BJ (cell line): ENCODE data around the gene TBC1D32. TPM values are rescaled to one million over a fixed set of nuclear protein-coding genes. Genes with fewer than 3 reads are reported as not detected.

Experiments used
- CTCF ChIA-PET: fragments of 350-600 bp; formaldehyde crosslinking; extraction: SDS; loops from one replicate; lab custom pipeline; 2021; ENCODE audit warnings: antibody characterized with exemption, inconsistent platforms; lab: Yijun Ruan, JAX
- POLR2A ChIA-PET: fragments of 300-600 bp; sonication (Branson Sonifier 250); formaldehyde crosslinking; extraction: SDS; loops from one replicate; lab custom pipeline; 2021; ENCODE audit warnings: antibody characterized with exemption; lab: Charles Lee
- DNase-seq: peaks from one replicate; pipeline ENCODE4 v3.0.0-alpha.2; 2011; ENCODE audit warnings: low read depth
- H3K27me3 ChIP-seq: 2 replicates; pipeline ENCODE4 v1.6.0; 2011; ENCODE audit warnings: low read length; ENCODE audit not compliant: control insufficient read depth, insufficient read depth
- H3K36me3 ChIP-seq: 2 replicates; pipeline ENCODE4 v1.5.1; 2011; ENCODE audit warnings: low read length; ENCODE audit not compliant: control insufficient read depth, insufficient read depth
- H3K4me3 ChIP-seq: 2 replicates; pipeline ENCODE4 v1.5.1; 2011; ENCODE audit warnings: low read depth, mild to moderate bottlenecking, control low read depth, low read length
- polyA plus RNA-seq: library from polyadenylated mRNA; depleted of rRNA; stranded (reverse); fragments of >200 nt; gene quantifications from 2 replicates; pipeline ENCODE4 v1.2.3, GENCODE V29; 2011
- TF ChIP-seq, protein P1 (sequence below): IDR thresholded peaks from 2 replicates; pipeline ENCODE4 v1.5.1; 2011; ENCODE audit warnings: low read depth, mild to moderate bottlenecking, control low read depth, inconsistent platforms, low read length, moderate library complexity; ENCODE audit not compliant: insufficient read depth

The TBC1D32 gene
- polyA plus RNA-seq, 1 experiment = 1.6 TPM

DNA sequence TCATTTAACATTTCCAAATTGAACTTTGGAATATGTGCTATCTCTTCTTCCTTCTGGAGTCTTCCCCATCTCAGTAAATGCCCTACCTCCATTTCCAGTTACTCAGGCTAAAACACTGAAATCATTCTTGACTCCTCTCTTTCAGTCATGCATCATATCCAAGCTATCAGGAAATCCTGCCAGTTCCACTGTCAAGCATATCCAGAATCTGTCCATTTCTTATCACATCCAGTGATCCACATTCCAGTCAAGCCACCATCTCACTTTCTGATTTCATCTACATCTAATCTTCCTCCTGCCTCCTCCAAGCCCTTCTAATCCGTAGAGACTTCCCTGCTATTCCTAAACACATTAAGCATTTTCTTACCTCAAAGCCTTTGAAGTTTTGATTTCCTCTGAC lies 15.3 kb upstream of the TBC1D32 start:
- TF ChIP-seq, protein P1, sequence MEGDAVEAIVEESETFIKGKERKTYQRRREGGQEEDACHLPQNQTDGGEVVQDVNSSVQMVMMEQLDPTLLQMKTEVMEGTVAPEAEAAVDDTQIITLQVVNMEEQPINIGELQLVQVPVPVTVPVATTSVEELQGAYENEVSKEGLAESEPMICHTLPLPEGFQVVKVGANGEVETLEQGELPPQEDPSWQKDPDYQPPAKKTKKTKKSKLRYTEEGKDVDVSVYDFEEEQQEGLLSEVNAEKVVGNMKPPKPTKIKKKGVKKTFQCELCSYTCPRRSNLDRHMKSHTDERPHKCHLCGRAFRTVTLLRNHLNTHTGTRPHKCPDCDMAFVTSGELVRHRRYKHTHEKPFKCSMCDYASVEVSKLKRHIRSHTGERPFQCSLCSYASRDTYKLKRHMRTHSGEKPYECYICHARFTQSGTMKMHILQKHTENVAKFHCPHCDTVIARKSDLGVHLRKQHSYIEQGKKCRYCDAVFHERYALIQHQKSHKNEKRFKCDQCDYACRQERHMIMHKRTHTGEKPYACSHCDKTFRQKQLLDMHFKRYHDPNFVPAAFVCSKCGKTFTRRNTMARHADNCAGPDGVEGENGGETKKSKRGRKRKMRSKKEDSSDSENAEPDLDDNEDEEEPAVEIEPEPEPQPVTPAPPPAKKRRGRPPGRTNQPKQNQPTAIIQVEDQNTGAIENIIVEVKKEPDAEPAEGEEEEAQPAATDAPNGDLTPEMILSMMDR = no peak
- no peaks in the 10 kb centered on the region for H3K27me3 ChIP-seq
- H3K4me3 ChIP-seq = no peak overlapping the region
- no peak for DNase-seq
- ChIA-PET POLR2A (no interaction called here), CTCF (no interaction called here)
- H3K36me3 ChIP-seq = no peaks in the 10 kb centered on the region

DNA sequence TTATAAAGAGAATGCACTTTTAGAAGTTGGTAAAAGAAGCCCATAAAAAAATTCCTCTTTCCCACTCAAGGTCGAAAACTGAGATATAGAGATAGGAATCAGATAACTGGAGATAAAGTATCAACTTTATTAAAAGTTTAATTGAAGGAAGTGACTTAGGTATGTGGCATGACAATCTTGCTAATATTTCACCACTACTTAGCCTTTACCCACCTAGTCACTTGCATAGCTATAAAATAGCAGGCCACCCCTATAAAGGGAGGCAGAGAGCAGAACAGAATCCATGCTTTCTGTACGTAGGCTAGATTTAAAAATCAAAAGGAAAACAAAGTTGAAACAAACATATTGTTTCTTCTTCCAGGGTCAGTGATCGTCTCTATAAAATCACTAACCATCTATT lies 13.2 kb upstream of the TBC1D32 start:
- TF ChIP-seq, protein P1 = no peak
- H3K27me3 ChIP-seq = no peaks in the 10 kb centered on the region
- DNase-seq = no peak
- CTCF ChIA-PET = no interaction called here
- no peaks in the 10 kb centered on the region for H3K36me3 ChIP-seq
- POLR2A ChIA-PET = interaction anchor here (0.5 kb wide), 1 partner anchor 74 kb away, joined by 3 read pairs; no protein-coding TSS in a partner anchor
- H3K4me3 ChIP-seq = no peak overlapping the region

DNA sequence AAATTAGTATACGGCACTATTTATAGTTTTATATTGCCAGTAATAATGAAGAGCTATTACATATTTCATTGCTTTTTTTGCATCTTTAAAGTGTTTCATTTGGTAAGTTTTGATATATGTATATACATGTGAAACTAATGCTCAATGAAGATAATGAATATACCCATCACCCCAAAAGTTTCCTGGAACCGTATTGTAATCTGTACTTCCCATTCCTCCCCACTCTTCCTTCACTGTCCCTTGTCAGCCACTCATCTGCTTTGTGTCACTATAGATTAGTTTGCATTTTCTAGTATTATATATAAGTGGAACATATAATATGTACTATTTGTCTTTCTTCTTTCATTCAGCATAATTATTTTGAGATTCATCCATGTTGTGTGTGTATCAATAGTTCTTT lies 10.3 kb upstream of the TBC1D32 start:
- H3K36me3 ChIP-seq = no peaks in the 10 kb centered on the region
- TF ChIP-seq, protein P1 = no peak
- POLR2A ChIA-PET = no interaction called here

DNA sequence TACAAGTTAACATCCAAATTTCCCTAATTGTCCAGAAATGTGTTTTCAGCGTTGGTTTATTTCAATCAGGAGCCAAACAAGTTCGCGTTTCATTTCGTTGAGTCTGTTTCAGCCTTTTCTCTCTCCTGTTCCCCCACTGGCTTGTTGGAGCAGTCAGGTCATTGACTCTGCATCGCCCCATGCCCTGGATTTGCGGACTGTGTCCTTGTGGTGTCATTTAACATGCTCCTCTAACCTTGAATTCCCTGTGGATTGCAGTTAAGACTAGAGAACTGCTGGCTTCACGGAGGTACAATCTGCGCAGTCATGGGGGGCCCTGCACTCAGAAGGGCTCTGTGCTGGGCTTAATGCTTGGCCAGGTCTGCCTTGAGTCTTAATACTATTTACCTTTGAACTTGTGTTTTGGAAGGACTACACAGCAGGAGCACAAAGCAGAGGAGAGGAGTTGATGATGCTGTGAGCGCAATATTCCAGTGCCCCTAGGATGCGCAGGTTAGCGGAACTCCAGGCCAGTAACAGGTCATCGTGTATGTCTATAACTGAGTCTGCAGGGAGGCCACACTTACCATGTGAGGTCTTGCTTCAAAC lies 5.5 kb upstream of the TBC1D32 start:
- TF ChIP-seq, protein P1 = no peak
- Histone ChIP-seq H3K36me3 (no peaks in the 10 kb centered on the region), H3K4me3 (no peak overlapping the region), H3K27me3 (no peaks in the 10 kb centered on the region)
- POLR2A ChIA-PET = no interaction called here
- no peak for DNase-seq
- CTCF ChIA-PET = no interaction called here

More for the DNA sequence above, 10.3 kb upstream of the TBC1D32 start:
- Histone ChIP-seq H3K27me3 (no peaks in the 10 kb centered on the region), H3K4me3 (no peak overlapping the region)
- DNase-seq = no peak
- CTCF ChIA-PET = interaction anchor here (1.2 kb wide), 1 partner anchor 10 kb away, joined by 3 read pairs; no protein-coding TSS in a partner anchor

DNA sequence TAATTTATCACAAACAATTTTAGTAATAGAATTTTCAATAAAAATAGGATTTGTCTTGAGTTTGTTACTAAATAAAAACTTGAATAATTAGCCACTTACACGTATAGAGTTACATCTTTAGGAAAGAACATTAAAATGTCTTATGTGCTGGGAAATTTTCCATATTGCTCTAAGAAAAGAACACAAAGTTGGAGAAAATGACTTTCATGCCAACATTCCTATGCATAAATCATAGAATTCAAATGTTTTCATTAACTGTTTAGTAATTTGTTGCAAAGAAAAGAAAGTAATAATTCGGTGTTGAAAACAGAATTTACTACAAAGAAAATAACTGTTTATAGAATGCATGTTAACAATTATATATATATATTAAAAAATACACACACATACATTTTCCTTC lies 4.7 kb upstream of the TBC1D32 start:
- TF ChIP-seq, protein P1 = no peak
- no peak for DNase-seq
- ChIA-PET POLR2A (no interaction called here), CTCF (no interaction called here)
- Histone ChIP-seq H3K27me3 (no peaks in the 10 kb centered on the region), H3K4me3 (no peak overlapping the region), H3K36me3 (no peaks in the 10 kb centered on the region)
